GM18861 (cell line): ENCODE results near the gene ADAM12.
"Not testable (repeated sequence)": the region's sequence is repeated elsewhere in the genome, so short reads cannot be mapped to it uniquely, and the experiment has no call there.

Experiments
- ATAC-seq: cut with Tn5 transposase; IDR thresholded peaks from one replicate; pipeline ENCODE4 v1.9.1; 2021; ENCODE audit not compliant: unreplicated experiment

ADAM12 gene

DNA sequence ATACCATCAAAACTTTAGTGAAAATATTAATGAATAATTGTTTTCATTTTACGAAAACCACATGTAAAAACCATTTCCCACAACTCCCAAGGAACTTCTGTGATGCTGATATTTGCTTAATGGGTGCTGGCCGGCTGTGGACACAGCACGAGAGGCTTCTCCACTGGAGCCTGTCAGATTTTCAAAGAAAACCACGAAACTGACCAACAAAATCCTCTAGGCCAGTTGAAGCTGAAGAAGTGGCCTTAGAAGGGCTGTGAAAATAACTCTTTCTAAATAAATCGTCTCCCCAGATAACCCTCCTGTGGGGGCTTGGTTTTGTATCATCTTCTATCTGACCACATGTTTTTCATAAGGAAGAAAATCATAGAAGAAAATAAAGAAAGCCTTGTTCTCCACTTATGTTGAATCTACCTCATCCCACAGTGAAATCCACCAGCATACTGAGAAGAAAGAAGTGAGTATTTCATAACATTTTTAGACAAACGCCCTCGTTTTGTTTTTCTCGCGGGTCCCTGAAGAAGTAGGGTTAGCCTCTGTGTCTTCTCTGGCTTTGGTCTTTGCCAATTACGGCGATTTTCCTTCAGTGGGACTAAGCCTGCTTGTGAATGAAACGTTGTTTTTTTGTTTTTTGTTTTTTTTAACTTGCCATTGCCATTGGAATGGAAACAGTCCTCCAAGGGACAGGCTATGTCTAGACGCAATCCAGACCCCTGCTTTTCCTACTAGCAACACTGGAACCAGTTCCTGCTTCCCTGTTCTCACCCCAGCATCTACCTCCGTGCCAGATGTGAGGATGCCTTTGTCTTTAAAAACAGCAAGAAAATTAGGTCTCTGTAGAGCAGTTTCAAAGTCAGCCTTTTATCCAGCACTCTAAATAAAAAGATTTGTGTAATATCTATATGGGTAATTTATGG, 123.9 kb downstream of the ADAM12 start:
- no peak for ATAC-seq

DNA sequence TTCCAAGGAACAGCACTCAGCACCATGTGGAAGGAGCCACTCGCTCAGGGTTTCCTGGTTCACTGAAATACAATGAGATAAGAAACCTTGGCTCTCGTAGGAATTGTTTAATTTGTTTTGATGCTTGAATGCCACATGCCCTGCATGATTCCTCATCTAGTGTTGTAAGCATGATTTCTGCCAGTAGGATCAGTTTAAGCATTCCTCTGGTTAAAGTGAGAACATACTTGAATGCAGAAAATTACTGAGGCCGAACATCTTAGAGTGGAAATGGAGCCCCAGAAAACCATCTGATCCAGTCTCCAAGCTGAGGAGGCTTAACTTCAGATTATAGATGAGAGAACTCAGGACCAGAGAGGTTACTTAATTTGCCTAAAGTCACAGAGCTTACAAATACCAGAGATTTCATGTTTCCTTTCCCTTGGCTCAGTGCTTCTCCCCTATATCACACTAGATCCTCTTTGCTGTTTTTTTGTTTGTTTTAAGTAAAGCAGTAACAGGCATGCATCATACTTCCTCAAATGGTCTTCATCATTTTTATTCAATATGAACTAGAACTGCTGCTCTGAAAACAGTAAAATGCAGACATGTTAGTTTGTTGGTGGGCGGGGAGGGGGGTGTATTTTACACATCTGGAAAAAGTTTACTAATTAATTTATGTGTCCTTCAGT, 125.1 kb downstream of the ADAM12 start:
- no peak for ATAC-seq

GRCh38 chr10:126262233-126262838, 125.9 kb downstream of the ADAM12 start:
- ATAC-seq, result no peak

DNA sequence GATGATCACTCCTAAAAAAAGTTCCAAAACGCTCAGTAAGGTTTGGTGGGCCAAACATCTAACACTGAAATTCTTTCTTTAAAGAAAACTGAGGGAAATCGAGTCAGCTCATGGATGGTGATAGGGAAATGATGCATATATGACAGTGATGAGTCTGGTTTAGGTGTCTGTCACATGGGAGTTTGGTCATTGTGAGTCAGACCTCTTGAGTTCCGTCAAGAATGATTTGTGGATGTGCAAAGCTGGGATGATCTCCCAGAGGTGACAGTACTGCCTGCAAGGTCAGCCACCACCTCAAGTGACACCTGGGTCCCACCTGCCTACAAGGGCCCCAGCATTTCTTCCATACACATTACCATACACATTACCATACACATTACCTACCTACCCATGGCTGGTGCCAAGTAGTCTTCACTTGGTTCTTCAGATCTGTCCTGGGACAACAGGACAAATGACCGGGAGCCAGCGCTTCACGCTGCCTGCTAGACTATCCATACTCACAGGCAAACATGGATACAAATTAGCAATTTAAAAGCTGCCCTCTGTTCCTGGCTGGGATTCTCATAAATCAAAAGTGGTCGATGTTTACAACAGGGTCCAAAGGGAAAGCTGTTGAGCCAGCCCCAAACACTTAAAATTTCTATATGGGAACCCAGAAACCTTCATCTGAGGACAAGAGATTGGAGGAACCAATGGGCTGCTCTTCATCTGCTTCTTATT, 128.4 kb downstream of the ADAM12 start:
- ATAC-seq, result no peak

GRCh38 chr10:126256864-126257263, 131.4 kb downstream of the ADAM12 start:
- no peak for ATAC-seq

GRCh38 chr10:126255313-126255712, 133.0 kb downstream of the ADAM12 start:
- no peak for ATAC-seq

DNA sequence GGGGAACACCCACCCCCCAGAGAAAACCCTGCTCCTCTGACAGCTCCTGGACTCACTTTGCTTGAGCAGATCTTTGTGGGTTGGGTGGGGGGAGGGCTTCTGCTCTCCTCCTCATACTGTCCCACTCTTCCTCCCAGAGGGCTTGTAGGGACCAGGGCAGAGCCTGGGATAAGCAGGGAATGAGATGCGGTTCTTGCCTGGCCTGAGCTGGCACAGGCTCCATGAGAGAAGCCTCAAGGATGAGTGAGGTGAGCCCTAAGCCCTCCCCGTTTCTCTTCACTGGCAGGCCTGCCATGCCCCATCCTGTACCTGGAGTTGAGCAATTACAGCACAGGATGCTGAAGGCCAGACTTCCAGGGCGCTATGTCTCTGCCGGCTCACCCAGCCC, 134.7 kb downstream of the ADAM12 start:
- no peak for ATAC-seq

DNA sequence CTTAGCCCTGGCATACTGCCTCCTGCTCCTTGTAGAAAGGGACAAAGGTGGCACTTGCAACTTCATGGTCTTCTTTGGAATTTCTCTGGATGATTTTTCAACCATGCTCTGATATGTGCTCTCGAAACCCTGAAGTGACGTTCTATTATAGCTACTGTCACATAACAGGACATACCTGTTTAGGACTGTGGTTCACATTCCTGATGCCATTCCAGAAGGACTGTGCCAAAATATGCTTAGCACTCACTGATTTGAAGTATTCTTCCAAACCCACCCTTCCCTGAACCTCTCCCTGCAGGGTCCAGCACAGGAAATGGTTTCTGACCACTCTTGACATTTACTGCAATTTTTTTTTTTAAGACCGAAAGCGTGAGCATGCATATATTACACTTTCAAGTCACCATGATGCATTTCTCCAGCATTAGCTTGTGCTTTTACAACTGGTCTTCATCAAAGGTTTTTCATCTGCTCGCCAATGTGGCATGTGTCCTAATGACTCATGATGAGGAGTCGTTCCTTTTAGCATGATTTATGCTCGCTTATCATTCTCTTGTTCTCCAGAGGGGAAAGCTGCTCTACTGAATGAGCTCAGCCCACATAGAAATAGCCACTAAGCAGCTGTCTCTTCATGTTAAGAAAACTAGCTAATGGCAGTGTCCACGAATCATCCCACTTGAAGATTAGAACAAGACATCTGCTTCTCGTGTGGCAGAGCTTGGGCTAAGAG, 135.2 kb downstream of the ADAM12 start:
- ATAC-seq, result no peak

- no peak for ATAC-seq
These were observed 136.4 kb downstream of the ADAM12 start for GRCh38 chr10:126251778-126252407.

- no peak for ATAC-seq
These were observed 137.6 kb downstream of the ADAM12 start for GRCh38 chr10:126250527-126251310.

- ATAC-seq, result no peak
These were observed 138.2 kb downstream of the ADAM12 start for GRCh38 chr10:126250045-126250444.

DNA sequence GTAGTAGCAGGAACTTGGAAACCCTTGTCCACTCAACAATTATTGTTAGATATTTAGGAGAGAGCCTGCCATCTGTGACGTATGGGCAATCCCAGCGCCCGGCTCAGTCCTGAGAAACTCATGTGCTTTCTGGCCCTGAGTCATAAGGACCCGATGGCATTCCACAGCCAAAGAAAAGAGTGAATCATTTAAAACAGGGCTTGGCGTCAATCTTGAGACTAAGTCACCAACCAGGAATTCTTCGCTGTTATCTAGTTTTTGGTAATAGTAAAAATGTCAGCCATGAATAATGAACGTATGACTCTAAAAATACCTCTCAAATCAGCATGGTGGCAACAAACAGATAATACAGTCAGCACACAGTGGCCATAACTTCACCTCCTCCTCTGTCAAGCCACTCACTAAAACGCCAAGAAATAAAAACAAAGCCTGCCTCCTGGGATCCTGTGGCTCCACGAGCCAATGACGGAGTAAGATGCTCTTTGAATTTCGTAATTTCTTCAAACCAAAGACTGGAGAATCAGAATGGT, 140.8 kb downstream of the ADAM12 start:
- no peak for ATAC-seq

- not testable (repeated sequence) for ATAC-seq
These were observed 141.9 kb downstream of the ADAM12 start for GRCh38 chr10:126246396-126246795.

- ATAC-seq, result no peak
These were observed 142.8 kb downstream of the ADAM12 start for GRCh38 chr10:126245501-126245900.

GRCh38 chr10:126243971-126244370, 144.3 kb downstream of the ADAM12 start:
- no peak for ATAC-seq

DNA sequence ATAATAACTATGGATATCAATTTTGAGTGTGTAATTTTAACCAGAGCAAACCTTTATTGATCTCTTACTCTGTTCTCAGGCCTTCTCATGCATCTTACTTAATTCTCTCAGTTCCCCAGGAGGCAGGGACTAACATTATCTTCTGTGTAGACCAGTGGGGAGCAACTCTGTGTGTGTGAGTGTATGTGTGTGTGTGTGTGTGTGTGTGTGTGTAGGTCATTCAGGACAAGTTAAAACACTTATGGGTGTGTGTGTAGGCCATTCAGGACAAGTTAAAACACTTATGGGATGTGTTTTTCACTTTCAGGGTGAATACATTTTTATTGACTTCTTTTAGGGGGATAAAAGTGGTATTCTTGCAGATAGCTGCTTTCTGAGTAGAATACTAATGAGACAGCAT, 145.0 kb downstream of the ADAM12 start:
- no peak for ATAC-seq

DNA sequence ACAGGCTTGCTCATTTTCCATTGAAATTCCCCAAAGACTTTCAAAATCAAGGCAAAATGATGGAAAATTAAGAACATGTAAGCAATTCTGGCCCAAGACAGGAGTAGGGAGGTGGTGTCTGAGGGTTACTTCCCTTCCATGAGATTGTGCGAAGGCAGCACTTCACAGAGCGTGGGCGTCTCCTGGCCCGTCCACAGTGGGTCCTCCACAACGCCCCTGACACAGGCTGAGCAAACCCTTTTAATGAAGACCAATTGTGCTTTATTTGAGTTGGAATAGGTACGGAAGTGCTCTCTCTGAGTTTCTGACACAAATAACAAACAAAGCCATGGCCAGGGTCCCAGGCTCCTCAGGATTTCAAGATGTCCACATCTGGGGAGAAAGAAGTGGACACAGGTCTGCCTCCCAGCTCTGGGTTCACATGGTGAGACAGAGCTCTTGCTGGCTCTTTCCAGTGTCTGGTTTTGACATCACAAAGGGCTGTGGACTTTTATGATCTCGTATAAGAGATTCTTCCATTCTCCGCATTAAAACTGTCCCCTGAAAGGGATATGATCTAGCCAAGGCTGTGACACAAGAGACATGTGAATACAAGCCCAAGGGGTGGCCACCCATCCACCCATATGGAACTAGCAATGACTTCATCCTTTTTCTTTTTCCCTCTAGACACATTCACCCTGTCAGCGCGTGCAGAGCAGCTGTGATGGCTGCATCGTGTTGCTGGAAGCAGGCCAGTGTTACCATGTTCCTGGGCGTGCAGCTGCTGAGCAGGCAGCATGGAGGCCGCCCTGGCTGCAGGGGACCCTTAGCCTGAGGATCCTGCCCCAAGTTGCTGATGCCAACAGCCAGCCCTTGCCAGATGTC, 145.6 kb downstream of the ADAM12 start:
- ATAC-seq, result no peak

DNA sequence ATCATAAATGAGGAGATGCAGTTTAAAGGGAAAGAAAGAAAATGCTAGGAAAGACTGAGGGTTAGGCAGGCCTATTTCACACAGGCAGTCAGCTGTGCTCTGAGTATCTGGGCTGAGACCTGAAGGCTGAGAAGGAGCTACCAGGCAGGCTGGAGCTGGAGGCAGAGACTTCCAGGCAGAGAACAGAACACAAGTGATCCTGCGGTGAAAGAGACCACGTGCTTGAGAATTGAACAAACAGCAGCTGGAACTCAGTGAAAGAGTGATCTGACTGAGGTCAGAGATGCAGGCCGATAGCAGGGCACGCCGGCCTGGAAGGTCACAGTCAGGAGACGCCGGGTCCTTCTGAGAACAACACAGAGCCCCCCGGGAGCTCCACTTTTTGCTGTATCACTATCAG, 147.8 kb downstream of the ADAM12 start:
- no peak for ATAC-seq
